IPS-18c (cell line): ENCODE data around the gene ZNF211.

Experiments used
- H3K4me3 ChIP-seq: 2 replicates; pipeline ENCODE4 v1.7.0; 2013; ENCODE audit warnings: low read depth, mild to moderate bottlenecking, low read length, moderate library complexity; ENCODE audit not compliant: insufficient read depth
- H3K9me3 ChIP-seq: one replicate; pipeline ENCODE4 v1.6.1; 2013; ENCODE audit warnings: mild to moderate bottlenecking, low read length, moderate library complexity; ENCODE audit not compliant: control insufficient read depth, insufficient read depth

Gene ZNF211

DNA sequence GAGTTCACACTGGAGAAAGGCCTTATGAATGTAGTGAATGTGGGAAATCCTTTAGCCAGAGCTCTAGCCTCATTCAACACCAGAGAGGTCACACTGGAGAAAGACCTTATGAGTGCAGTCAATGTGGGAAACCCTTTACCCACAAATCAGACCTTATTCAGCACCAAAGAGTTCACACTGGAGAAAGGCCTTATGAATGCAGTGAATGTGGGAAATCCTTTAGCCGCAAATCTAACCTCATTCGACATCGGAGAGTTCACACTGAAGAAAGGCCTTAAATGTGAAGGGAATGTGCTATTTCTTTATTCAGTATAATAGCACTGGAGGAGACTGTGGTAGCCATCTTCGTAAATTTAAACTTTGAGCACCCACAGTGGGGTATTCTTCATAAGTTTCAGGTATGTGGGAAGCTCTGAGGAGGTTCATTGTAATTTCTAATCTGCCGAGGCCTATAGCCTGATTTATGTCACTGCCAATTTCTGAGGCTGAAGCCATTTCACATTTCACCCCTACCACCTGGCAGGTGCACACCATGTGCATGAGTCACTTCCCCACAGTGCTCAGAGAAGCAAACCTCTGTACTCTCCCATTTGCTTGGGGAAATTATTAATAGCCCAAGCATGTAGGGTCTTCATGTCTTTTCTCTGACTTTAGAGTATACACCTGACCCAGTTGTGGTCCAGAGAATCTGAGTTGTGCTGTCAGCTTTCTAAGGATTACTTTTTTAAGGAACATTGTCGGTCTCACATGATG lies 55.2 kb downstream of the ZNF211 start:
- Histone ChIP-seq H3K9me3 (peaks cover 28% of the 10 kb centered on the region), H3K4me3 (no peak overlapping the region)

DNA sequence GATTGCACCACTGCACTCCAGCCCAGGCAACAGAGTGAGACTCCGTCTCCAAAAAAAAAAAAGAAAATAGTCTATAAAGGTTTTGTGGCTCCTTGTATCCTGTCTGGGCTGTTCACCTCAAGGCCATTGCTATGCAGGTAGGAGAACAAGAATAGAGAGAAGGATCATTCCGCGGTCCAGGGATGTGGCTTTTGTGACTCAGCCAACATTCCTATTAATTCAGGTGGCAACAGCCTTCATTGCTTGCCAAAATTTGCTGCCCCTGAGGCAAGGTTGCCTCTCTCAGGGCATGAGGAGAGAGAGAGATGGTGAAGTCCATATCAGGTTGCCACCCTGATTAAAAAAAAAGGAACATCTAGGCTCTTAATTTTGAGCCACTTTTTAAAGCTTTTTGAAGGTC lies 56.8 kb downstream of the ZNF211 start:
- H3K9me3 ChIP-seq: peaks cover 30% of the 10 kb centered on the region

More for the DNA sequence above, 56.8 kb downstream of the ZNF211 start:
- H3K4me3 ChIP-seq: no peak overlapping the region
